Astrocyte of the cerebellum (primary cell): ENCODE results near the gene VCAN.
A peak's percentile ranks its signal among the peaks of the same experiment; 100 is the strongest.

ENCODE experiments used
- DNase-seq: peaks from one replicate; pipeline ENCODE4 v3.0.0-alpha.2; 2011; ENCODE audit warnings: low read depth
- H3K4me3 ChIP-seq: 2 replicates; pipeline ENCODE4 v1.5.1; 2011; ENCODE audit warnings: mild to moderate bottlenecking, low read depth, low read length, moderate library complexity
- in situ Hi-C: cut with HindIII; loops from 2 replicates; pipeline ENCODE4 v1.10.0; 2017; ENCODE audit warnings: low sequenced_read_pairs
- TF ChIP-seq, protein P1 (sequence below): IDR thresholded peaks from 2 replicates; pipeline ENCODE4 v1.5.1; 2012; ENCODE audit warnings: low read length, low read depth, moderate library complexity, mild to moderate bottlenecking; ENCODE audit errors: missing control alignments

VCAN gene

DNA sequence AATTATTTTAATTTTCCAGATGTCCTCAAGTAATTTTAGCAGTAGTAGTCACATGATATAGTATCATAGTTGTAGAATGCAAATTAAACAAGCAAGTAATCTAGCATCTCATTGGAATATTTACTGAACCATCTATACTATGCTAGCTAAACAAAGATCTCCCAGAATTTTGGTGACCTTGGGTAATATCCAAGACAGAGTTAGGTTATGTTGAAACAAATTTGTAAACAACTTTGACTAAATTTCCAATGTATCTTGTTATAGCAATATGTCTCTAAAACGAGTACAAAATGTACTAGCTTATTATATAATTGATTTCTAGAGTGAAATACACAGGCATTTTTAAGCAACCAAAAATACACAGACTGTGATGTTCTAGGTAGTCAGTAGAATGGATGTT lies 41.5 kb downstream of the VCAN start:
- no peak for DNase-seq
- TF ChIP-seq, protein P1, sequence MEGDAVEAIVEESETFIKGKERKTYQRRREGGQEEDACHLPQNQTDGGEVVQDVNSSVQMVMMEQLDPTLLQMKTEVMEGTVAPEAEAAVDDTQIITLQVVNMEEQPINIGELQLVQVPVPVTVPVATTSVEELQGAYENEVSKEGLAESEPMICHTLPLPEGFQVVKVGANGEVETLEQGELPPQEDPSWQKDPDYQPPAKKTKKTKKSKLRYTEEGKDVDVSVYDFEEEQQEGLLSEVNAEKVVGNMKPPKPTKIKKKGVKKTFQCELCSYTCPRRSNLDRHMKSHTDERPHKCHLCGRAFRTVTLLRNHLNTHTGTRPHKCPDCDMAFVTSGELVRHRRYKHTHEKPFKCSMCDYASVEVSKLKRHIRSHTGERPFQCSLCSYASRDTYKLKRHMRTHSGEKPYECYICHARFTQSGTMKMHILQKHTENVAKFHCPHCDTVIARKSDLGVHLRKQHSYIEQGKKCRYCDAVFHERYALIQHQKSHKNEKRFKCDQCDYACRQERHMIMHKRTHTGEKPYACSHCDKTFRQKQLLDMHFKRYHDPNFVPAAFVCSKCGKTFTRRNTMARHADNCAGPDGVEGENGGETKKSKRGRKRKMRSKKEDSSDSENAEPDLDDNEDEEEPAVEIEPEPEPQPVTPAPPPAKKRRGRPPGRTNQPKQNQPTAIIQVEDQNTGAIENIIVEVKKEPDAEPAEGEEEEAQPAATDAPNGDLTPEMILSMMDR = no peak
- in situ Hi-C loops = no loop called here
- H3K4me3 ChIP-seq = no peak overlapping the region

GRCh38 chr5:83513491-83513890 lies 41.9 kb downstream of the VCAN start:
- TF ChIP-seq, protein P1 = no peak
- in situ Hi-C loops = no loop called here
- no peak overlapping the region for H3K4me3 ChIP-seq
- no peak for DNase-seq

DNA sequence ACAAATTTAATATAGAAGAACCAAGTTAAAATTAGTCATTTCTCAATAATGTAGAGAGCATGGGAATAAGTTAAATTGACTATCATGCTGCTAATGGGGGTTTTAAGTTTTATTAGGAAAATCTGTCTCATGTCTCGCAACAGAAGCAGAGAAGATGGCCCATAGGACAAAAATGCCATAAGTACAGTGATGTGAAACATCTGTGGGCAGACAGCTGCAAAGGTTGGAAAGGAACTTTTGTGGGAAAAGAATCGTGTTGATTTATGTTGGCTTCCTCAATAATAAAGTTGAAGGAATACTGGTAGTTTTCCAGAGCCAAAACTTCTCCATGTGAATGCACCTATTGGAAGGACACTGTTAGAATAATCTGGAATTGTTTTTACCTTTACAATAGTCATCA lies 44.8 kb downstream of the VCAN start:
- TF ChIP-seq, protein P1 = no peak

DNA sequence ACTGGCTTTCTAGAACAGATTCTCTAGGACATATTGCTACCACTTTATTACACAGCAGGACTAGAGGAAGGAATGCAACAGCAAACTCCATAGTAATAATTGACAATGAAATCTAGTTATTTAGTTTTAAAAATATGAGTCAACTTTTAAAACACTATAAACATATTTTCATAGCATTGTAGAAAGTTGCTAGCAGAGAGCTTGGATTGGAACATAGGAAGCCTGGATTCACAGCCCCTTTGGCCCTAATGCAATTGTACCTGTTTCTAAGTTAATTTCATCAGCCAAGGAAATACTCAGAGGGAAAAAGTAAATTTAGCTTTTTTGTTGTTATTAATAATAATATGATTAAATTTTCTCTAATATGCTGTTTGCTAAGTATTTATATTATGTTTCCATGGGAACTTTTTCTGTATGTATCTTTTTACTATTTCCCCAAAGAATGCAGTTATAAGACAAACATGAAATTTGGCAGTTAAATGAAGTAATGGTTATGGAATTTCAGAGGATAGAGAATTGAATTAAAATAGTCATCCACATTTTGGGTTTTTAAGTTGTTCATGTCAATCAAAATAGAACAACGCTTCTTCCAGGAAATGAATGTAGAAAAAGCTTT lies 45.6 kb downstream of the VCAN start:
- H3K4me3 ChIP-seq = no peak overlapping the region
- no peak for DNase-seq
- TF ChIP-seq, protein P1 = peak; percentile 8
- in situ Hi-C loops = no loop called here

More for the DNA sequence above, 44.8 kb downstream of the VCAN start:
- H3K4me3 ChIP-seq = no peak overlapping the region
- in situ Hi-C loops = no loop called here
- DNase-seq = no peak

DNA sequence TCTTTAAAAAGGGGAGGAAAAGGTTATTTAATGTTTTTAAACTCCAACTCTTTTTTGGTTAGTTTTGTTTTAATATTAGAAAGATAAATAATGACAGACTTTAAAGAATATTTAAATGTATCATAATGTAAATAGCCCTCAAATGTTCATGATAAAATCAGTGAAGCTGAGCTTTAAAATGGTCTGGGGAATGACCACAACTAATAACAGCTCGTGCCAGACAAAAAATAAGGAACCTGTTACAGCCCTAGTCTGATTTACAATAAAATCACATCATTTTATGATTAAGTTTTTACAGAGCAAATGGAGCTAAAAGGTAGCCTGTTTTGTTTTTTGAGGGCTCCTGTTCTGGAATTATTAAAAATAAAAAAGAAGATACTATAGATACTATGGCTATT lies 46.1 kb downstream of the VCAN start:
- H3K4me3 ChIP-seq = no peak overlapping the region
- no peak for DNase-seq
- TF ChIP-seq, protein P1 = no peak
- in situ Hi-C loops = no loop called here

DNA sequence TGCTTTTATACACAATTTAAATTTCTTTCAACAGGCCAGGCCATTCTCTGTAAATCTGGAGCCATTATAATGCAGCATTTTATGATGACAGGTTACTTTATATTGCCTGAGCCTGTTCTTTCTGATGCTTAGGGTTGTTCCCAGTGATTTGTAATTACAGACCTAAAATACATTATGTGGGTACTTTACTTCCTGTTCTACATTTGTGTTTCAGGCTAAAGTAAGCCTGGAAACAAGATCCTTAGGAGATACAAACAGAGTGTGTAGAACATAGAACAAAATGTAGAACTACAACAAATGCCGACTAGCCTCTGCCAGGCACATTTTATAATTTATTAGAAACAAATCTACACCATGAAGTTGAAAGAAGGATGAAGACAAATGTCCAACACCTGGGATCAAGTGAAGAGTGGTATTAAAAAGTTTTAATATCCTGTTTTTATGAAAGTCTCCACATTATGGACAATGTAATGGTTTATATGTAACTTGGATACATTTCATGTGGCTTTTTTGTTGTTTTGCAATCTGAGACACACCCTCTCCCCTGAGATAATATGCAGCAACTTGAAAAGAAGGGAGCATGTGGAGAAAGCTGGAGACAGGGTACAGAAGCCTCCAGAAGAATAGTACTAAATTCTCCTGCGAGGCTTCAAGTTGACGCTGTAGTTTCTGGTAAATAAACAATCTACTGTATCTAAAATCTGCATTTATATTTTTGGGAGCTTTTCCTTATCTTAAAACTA lies 46.9 kb downstream of the VCAN start:
- in situ Hi-C loops = no loop called here
- DNase-seq = no peak
- TF ChIP-seq, protein P1 = no peak
- no peak overlapping the region for H3K4me3 ChIP-seq
